CD14-positive monocyte (primary cell): ENCODE measurements around the gene LRRC42. TPM values are rescaled to one million over a fixed set of nuclear protein-coding genes. Genes with fewer than 3 reads are reported as not detected.

Source experiments
- DNase-seq, 3 donors: peaks; one replicate each; pipeline ENCODE4 v3.0.0-alpha.2; 2011 to 2022
- H2AFZ ChIP-seq: 2 replicates; pipeline ENCODE4 v1.6.0; 2012; ENCODE audit warnings: mild to moderate bottlenecking, low read depth, low read length, inconsistent platforms; ENCODE audit not compliant: insufficient read depth, poor library complexity, severe bottlenecking
- H3K27ac ChIP-seq, 2 donors: 1 replicate in 1 of 2; 2 replicates in 1 of 2; pipeline ENCODE4 v1.5.1; 2012 to 2013; ENCODE audit warnings: low read length in 2 of 2, control low read depth in 1 of 2, inconsistent platforms in 1 of 2, low read depth in 1 of 2, mild to moderate bottlenecking in 1 of 2
- H3K27me3 ChIP-seq, 2 donors: one replicate each; pipeline versions ENCODE4 v1.6.0 to v1.6.1; 2011 to 2013; ENCODE audit warnings: low read length in 2 of 2; ENCODE audit not compliant: control insufficient read depth in 2 of 2, insufficient read depth in 2 of 2
- H3K36me3 ChIP-seq, 2 donors: replicated peaks in 1 of 2; 1 replicate in 1 of 2; 2 replicates in 1 of 2; pipeline versions ENCODE4 v1.5.1 to v1.6.1; 2012 to 2013; ENCODE audit warnings: low read length in 2 of 2, control low read depth in 1 of 2, inconsistent platforms in 1 of 2, mild to moderate bottlenecking in 1 of 2; ENCODE audit not compliant: insufficient read depth in 2 of 2, control insufficient read depth in 1 of 2
- H3K4me1 ChIP-seq, 2 donors: 1 replicate in 1 of 2; 2 replicates in 1 of 2; pipeline versions ENCODE4 v1.5.1 to v1.6.1; 2012 to 2013; ENCODE audit warnings: low read length in 2 of 2, control low read depth in 1 of 2, inconsistent platforms in 1 of 2, mild to moderate bottlenecking in 1 of 2, moderate library complexity in 1 of 2; ENCODE audit not compliant: insufficient read depth in 2 of 2, control insufficient read depth in 1 of 2
- H3K4me2 ChIP-seq: replicated peaks from 2 replicates; pipeline ENCODE3; 2012; ENCODE audit warnings: low read length, moderate library complexity, mild to moderate bottlenecking; ENCODE audit not compliant: poor library complexity, severe bottlenecking; ENCODE audit errors: extremely low read depth
- H3K4me3 ChIP-seq, 3 experiments: fragments of 200-600 bp in 1 of 3; sonication (generic) in 1 of 3; replicated peaks in 1 of 3; 1 replicate in 2 of 3; 2 replicates in 1 of 3; pipeline ENCODE4 v1.5.1; 2011 to 2013; ENCODE audit warnings: low read length in 3 of 3, mild to moderate bottlenecking in 3 of 3, control low read depth in 2 of 3, low read depth in 2 of 3, inconsistent platforms in 1 of 3, moderate library complexity in 1 of 3
- H3K79me2 ChIP-seq: 2 replicates; pipeline ENCODE4 v1.6.0; 2012; ENCODE audit warnings: mild to moderate bottlenecking, control low read depth, inconsistent platforms, low read length, moderate library complexity; ENCODE audit not compliant: insufficient read depth
- H3K9ac ChIP-seq: 2 replicates; pipeline ENCODE4 v1.6.0; 2017; ENCODE audit warnings: low read length, mild to moderate bottlenecking; ENCODE audit not compliant: insufficient read depth, poor library complexity, severe bottlenecking
- H3K9me3 ChIP-seq, 2 donors: replicated peaks in 1 of 2; 1 replicate in 1 of 2; 2 replicates in 1 of 2; pipeline versions ENCODE4 v1.5.1 to v1.6.1; 2012 to 2013; ENCODE audit warnings: low read length in 2 of 2, control low read depth in 1 of 2; ENCODE audit not compliant: control insufficient read depth in 1 of 2, insufficient read depth in 1 of 2
- H4K20me1 ChIP-seq: 2 replicates; pipeline ENCODE4 v1.6.0; 2012; ENCODE audit warnings: mild to moderate bottlenecking, low read length, control low read depth, moderate library complexity; ENCODE audit not compliant: insufficient read depth
- H3K27ac Mint-ChIP-seq, 7 donors: one replicate each; pipeline ENCODE4 v1.8.0; 2020; ENCODE audit warnings: mild to moderate bottlenecking in 7 of 7, mixed read lengths in 7 of 7, moderate library complexity in 6 of 7, inconsistent platforms in 2 of 7
- H3K27me3 Mint-ChIP-seq, 3 donors: one replicate each; pipeline ENCODE4 v1.8.0; 2021 to 2022; ENCODE audit warnings: low read depth in 3 of 3, mild to moderate bottlenecking in 3 of 3, mixed read lengths in 3 of 3, moderate library complexity in 3 of 3, inconsistent platforms in 1 of 3
- H3K36me3 Mint-ChIP-seq, 2 donors: one replicate each; pipeline ENCODE4 v1.8.0; 2020; ENCODE audit warnings: mixed read lengths in 2 of 2, inconsistent platforms in 1 of 2, mild to moderate bottlenecking in 1 of 2
- H3K4me1 Mint-ChIP-seq: one replicate; pipeline ENCODE4 v1.8.0; 2020; ENCODE audit warnings: mild to moderate bottlenecking, mixed read lengths
- H3K4me3 Mint-ChIP-seq, 2 donors: one replicate each; pipeline ENCODE4 v1.8.0; 2020; ENCODE audit warnings: mild to moderate bottlenecking in 2 of 2, mixed read lengths in 2 of 2, moderate library complexity in 1 of 2
- H3K9me3 Mint-ChIP-seq, 7 donors: one replicate each; pipeline ENCODE4 v1.8.0; 2020 to 2022; ENCODE audit warnings: mixed read lengths in 7 of 7, mild to moderate bottlenecking in 6 of 7, moderate library complexity in 6 of 7, inconsistent platforms in 2 of 7
- WGBS: methylation state at CpG from one replicate; pipeline ENCODE4 v1.1.5; 2013; ENCODE audit warnings: missing lambda C conversion rate; ENCODE audit not compliant: insufficient coverage; 5-methylcytosine and 5-hydroxymethylcytosine counted together
- intact Hi-C, 2 donors: fragments of 100-400 bp; cut with micrococcal nuclease; formaldehyde crosslinking; loops; one replicate each; pipeline versions ENCODE4 v1.15.0 to v1.15.1; 2023
- polyA plus RNA-seq, 3 donors: library from polyadenylated mRNA; depleted of rRNA in 1 of 3; unstranded in 2 of 3; stranded (reverse) in 1 of 3; fragments of 300-500 nt in 2 of 3; fragments of >200 nt in 1 of 3; fragmentation: Illumina TruSeq in 2 of 3; gene quantifications; 1 replicate in 2 of 3; 2 replicates in 1 of 3; pipeline ENCODE4 v1.2.3, GENCODE V29; 2012 to 2021
- TF ChIP-seq, protein P1 (sequence below): fragments of 200-600 bp; IDR thresholded peaks from one replicate; pipeline ENCODE4 v1.8.0; 2022; ENCODE audit warnings: antibody characterized with exemption, mild to moderate bottlenecking

Gene LRRC42
- polyA plus RNA-seq, 3 donors = 5.6 to 7.3 (median 7.3) TPM

DNA sequence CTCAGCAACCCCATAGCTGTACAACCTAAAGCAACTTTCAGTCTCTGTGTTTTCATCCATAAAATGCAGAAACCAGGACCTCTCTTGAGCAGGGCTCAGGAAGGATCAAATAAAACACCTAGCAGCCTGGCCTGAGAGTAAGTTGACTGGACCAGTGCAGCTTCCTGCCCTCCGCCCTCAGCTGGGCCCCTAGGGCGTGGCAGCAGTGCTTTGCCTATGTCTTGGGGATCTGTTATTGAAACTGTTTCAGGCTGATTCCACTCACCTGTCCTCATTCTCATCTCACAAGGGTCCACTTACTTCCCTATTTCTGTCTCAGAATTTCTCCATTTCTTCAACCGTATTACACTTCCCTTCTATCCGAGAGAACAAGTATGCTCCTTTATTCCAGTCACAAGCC, 17.3 kb downstream of the LRRC42 start:
- TF ChIP-seq, protein P1, sequence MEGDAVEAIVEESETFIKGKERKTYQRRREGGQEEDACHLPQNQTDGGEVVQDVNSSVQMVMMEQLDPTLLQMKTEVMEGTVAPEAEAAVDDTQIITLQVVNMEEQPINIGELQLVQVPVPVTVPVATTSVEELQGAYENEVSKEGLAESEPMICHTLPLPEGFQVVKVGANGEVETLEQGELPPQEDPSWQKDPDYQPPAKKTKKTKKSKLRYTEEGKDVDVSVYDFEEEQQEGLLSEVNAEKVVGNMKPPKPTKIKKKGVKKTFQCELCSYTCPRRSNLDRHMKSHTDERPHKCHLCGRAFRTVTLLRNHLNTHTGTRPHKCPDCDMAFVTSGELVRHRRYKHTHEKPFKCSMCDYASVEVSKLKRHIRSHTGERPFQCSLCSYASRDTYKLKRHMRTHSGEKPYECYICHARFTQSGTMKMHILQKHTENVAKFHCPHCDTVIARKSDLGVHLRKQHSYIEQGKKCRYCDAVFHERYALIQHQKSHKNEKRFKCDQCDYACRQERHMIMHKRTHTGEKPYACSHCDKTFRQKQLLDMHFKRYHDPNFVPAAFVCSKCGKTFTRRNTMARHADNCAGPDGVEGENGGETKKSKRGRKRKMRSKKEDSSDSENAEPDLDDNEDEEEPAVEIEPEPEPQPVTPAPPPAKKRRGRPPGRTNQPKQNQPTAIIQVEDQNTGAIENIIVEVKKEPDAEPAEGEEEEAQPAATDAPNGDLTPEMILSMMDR = no peak
- H3K4me1 ChIP-seq = no peaks in the 10 kb centered on the region
- no peak overlapping the region for H3K27ac ChIP-seq
- H3K4me2 ChIP-seq = no peak overlapping the region
- H3K36me3 ChIP-seq = peaks cover 29 to 75% of the 10 kb centered on the region in 2 donors
- no peaks in the 10 kb centered on the region for H3K4me1 Mint-ChIP-seq
- peaks cover 0 to 2% (median 0%) of the 10 kb centered on the region in 7 donors for H3K9me3 Mint-ChIP-seq
- no peaks in the 10 kb centered on the region for H3K79me2 ChIP-seq
- H3K27ac Mint-ChIP-seq = peak overlapping the region in 1 of 7 donors; percentile 8
- H3K36me3 Mint-ChIP-seq = peaks cover 55 to 58% of the 10 kb centered on the region in 2 donors
- no peaks in the 10 kb centered on the region for H4K20me1 ChIP-seq
- 0% methylated on average over 2 of the region's 4 CpGs for WGBS
- no peak overlapping the region for H3K4me3 ChIP-seq
- no peak overlapping the region for H2AFZ ChIP-seq
- no peak overlapping the region for H3K9ac ChIP-seq
- no peaks in the 10 kb centered on the region for H3K9me3 ChIP-seq
- intact Hi-C loops = loop anchor here in 1 of 2 donors (5.0 kb wide), 1 partner anchor 101 kb away; no protein-coding TSS in a partner anchor
- no peaks in the 10 kb centered on the region for H3K27me3 ChIP-seq
- no peak for DNase-seq
- no peak overlapping the region for H3K4me3 Mint-ChIP-seq
- no peaks in the 10 kb centered on the region for H3K27me3 Mint-ChIP-seq

DNA sequence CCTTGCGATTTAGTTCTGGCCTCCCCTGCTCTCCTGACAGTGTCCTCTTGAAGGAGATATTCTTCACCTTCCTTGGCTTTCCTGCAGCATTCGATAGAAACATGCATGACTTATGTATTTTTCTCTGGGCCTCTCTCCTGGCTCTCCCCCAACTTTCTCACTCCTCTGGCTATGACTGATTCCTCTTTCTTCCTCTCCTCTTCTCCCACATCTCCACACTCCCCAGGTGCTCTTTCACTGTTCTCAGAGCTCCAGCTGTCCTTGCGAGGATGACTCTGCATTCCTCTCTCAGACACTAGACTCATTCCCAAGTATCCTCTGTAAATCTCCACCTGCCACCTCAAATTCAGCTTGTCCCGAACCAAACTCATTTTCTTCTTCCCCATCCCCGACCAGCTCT, 18.0 kb downstream of the LRRC42 start:
- Mint-ChIP-seq H3K9me3 (peaks cover 0 to 2% (median 0%) of the 10 kb centered on the region in 7 donors), H3K36me3 (peaks cover 59% of the 10 kb centered on the region in 2 donors), H3K27ac (peak overlapping the region in 2 of 7 donors; percentile 7 to 20)

More for the DNA sequence above, 18.0 kb downstream of the LRRC42 start:
- Histone ChIP-seq H3K4me2 (no peak overlapping the region), H2AFZ (no peak overlapping the region), H3K9me3 (no peaks in the 10 kb centered on the region), H3K27me3 (no peaks in the 10 kb centered on the region), H3K9ac (no peak overlapping the region), H3K79me2 (no peaks in the 10 kb centered on the region), H3K4me1 (no peaks in the 10 kb centered on the region), H3K4me3 (no peak overlapping the region), H4K20me1 (no peaks in the 10 kb centered on the region), H3K27ac (no peak overlapping the region), H3K36me3 (peaks cover 31 to 78% of the 10 kb centered on the region in 2 donors)
- Mint-ChIP-seq H3K4me3 (no peak overlapping the region), H3K27me3 (no peaks in the 10 kb centered on the region), H3K4me1 (no peaks in the 10 kb centered on the region)
- TF ChIP-seq, protein P1 = no peak
- intact Hi-C loops = loop anchor here in 1 of 2 donors (5.0 kb wide), 1 partner anchor 102 kb away; no protein-coding TSS in a partner anchor
- DNase-seq = no peak
- 50% methylated on average over 4 of the region's 5 CpGs for WGBS
